IMR-90 (cell line): ENCODE results near the gene MYBPHL. TPM values are rescaled to one million over a fixed set of nuclear protein-coding genes. Genes with fewer than 3 reads are reported as not detected.
A peak's percentile ranks its signal among the peaks of the same experiment; 100 is the strongest.

Experiments used
- ATAC-seq: fragments of 200-7000 bp; cut with Tn5 transposase; 2 replicates; pipeline ENCODE4 v1.9.1; 2020; ENCODE audit warnings: low read depth, mild to moderate bottlenecking, moderate library complexity
- BruUV-seq: library from RNA; stranded (reverse); fragments of 400-500 nt; replicated peaks from 2 replicates; lab custom pipeline; 2021; lab: Mats Ljungman, UMichigan
- CTCF ChIA-PET: fragments of 300-600 bp; formaldehyde crosslinking; extraction: SDS; loops from one replicate; lab custom pipeline; 2021; ENCODE audit warnings: antibody characterized with exemption; lab: Yijun Ruan, JAX
- POLR2A ChIA-PET: fragments of 300-600 bp; sonication (Branson Sonifier 250); formaldehyde crosslinking; loops from one replicate; lab custom pipeline; 2022; ENCODE audit warnings: antibody characterized with exemption; ENCODE audit not compliant: unreplicated experiment; lab: Charles Lee
- DNase-seq: peaks from one replicate; pipeline ENCODE4 v3.0.0; 2013
- H2AFZ ChIP-seq: replicated peaks from 2 replicates; pipeline ENCODE3; 2013; ENCODE audit warnings: low read length, mild to moderate bottlenecking; ENCODE audit not compliant: poor library complexity
- H2AK5ac ChIP-seq: 2 replicates; pipeline ENCODE4 v1.6.1; 2013; ENCODE audit warnings: low read depth, low read length, inconsistent platforms
- H2AK9ac ChIP-seq: replicated peaks from 2 replicates; pipeline ENCODE3; 2013; ENCODE audit warnings: mild to moderate bottlenecking, low read depth, low read length, moderate library complexity; ENCODE audit not compliant: poor library complexity
- H2BK120ac ChIP-seq: 2 replicates; pipeline ENCODE4 v1.6.1; 2013; ENCODE audit warnings: low read depth, low read length, inconsistent platforms
- H2BK15ac ChIP-seq: 3 replicates; pipeline ENCODE4 v1.6.1; 2013; ENCODE audit warnings: low read depth, low read length, inconsistent platforms
- H2BK20ac ChIP-seq: 2 replicates; pipeline ENCODE4 v1.6.1; 2013; ENCODE audit warnings: low read depth, mild to moderate bottlenecking, inconsistent platforms, low read length, moderate library complexity
- H2BK5ac ChIP-seq: 2 replicates; pipeline ENCODE4 v1.6.1; 2013; ENCODE audit warnings: mild to moderate bottlenecking, low read depth, low read length, inconsistent platforms; ENCODE audit not compliant: poor library complexity, severe bottlenecking
- H3K14ac ChIP-seq: replicated peaks from 2 replicates; pipeline ENCODE4 v1.6.1; 2013; ENCODE audit warnings: low read depth, low read length, inconsistent platforms
- H3K18ac ChIP-seq: 2 replicates; pipeline ENCODE4 v1.6.1; 2013; ENCODE audit warnings: low read depth, low read length, control low read depth
- H3K23ac ChIP-seq: 2 replicates; pipeline ENCODE4 v1.6.1; 2013; ENCODE audit warnings: low read depth, low read length, inconsistent platforms
- H3K27ac ChIP-seq: 2 replicates; pipeline ENCODE4 v1.5.1; 2013; ENCODE audit warnings: mild to moderate bottlenecking, control low read depth, low read length; ENCODE audit not compliant: insufficient read depth
- H3K27me3 ChIP-seq: 2 replicates; pipeline ENCODE4 v1.6.1; 2013; ENCODE audit warnings: low read length; ENCODE audit not compliant: control insufficient read depth, insufficient read depth
- H3K36me3 ChIP-seq: 2 replicates; pipeline ENCODE4 v1.6.1; 2013; ENCODE audit warnings: low read length, mixed read lengths; ENCODE audit not compliant: control insufficient read depth, insufficient read depth
- H3K4ac ChIP-seq: 2 replicates; pipeline ENCODE4 v1.6.1; 2013; ENCODE audit warnings: low read depth, low read length, inconsistent platforms
- H3K4me1 ChIP-seq: 2 replicates; pipeline ENCODE4 v1.6.1; 2013; ENCODE audit warnings: low read length, mixed read lengths; ENCODE audit not compliant: control insufficient read depth, insufficient read depth
- H3K4me2 ChIP-seq: 2 replicates; pipeline ENCODE4 v1.6.1; 2013; ENCODE audit warnings: low read depth, mild to moderate bottlenecking, control low read depth, low read length, moderate library complexity
- H3K4me3 ChIP-seq: 2 replicates; pipeline ENCODE4 v1.5.1; 2013; ENCODE audit warnings: low read depth, mild to moderate bottlenecking, control low read depth, low read length, moderate library complexity; ENCODE audit not compliant: insufficient read depth
- H3K56ac ChIP-seq: 2 replicates; pipeline ENCODE4 v1.6.1; 2013; ENCODE audit warnings: low read length, inconsistent platforms; ENCODE audit not compliant: insufficient read depth; ENCODE audit errors: extremely low read depth
- H3K79me1 ChIP-seq, 2 experiments: 2 replicates each; pipeline ENCODE4 v1.6.1; 2013; ENCODE audit warnings: low read length in 2 of 2, inconsistent platforms in 1 of 2, low read depth in 1 of 2
- H3K9ac ChIP-seq: 2 replicates; pipeline ENCODE4 v1.6.1; 2013; ENCODE audit warnings: low read depth, low read length, control low read depth
- H3K9me1 ChIP-seq: 2 replicates; pipeline ENCODE4 v1.6.1; 2013; ENCODE audit warnings: low read length, inconsistent platforms; ENCODE audit not compliant: insufficient read depth
- H3K9me3 ChIP-seq: 2 replicates; pipeline ENCODE4 v1.6.1; 2013; ENCODE audit warnings: low read length; ENCODE audit not compliant: control insufficient read depth, insufficient read depth
- H4K20me1 ChIP-seq: 2 replicates; pipeline ENCODE4 v1.6.1; 2013; ENCODE audit warnings: low read length, inconsistent platforms; ENCODE audit not compliant: insufficient read depth
- H4K5ac ChIP-seq: 2 replicates; pipeline ENCODE4 v1.6.1; 2013; ENCODE audit warnings: mild to moderate bottlenecking, low read depth, low read length, control low read depth
- H4K8ac ChIP-seq, 2 experiments: 2 replicates each; pipeline ENCODE4 v1.6.1; 2013; ENCODE audit warnings: low read depth in 2 of 2, low read length in 2 of 2, control low read depth in 1 of 2, inconsistent platforms in 1 of 2
- H4K91ac ChIP-seq: 2 replicates; pipeline ENCODE4 v1.6.1; 2013; ENCODE audit warnings: low read depth, low read length, inconsistent platforms; ENCODE audit not compliant: insufficient read depth
- BHLHE40 ChIP-seq: fragments of 150-350 bp; IDR thresholded peaks from 2 replicates; pipeline ENCODE4 v1.6.1; 2016; ENCODE audit warnings: mild to moderate bottlenecking, low read depth, low read length
- CEBPB ChIP-seq: IDR thresholded peaks from 2 replicates; pipeline ENCODE4 v1.6.1; 2012; ENCODE audit warnings: low read depth, low read length, improper control_type of control experiment
- CHD1 ChIP-seq: IDR thresholded peaks from 2 replicates; pipeline ENCODE4 v1.6.1; 2012; ENCODE audit warnings: low read depth, low read length, improper control_type of control experiment
- CTCF ChIP-seq: conservative IDR thresholded peaks from 2 replicates; pipeline ENCODE4 v1.5.1; 2012; ENCODE audit warnings: mild to moderate bottlenecking, low read depth, low read length, improper control_type of control experiment
- ELK1 ChIP-seq: fragments of 150-350 bp; IDR thresholded peaks from 2 replicates; pipeline ENCODE4 v1.6.1; 2016; ENCODE audit warnings: low read depth, mild to moderate bottlenecking, low read length, moderate library complexity, borderline replicate concordance
- MAFK ChIP-seq: IDR thresholded peaks from 2 replicates; pipeline ENCODE4 v1.6.1; 2012; ENCODE audit warnings: low read depth, low read length, improper control_type of control experiment
- MAZ ChIP-seq: IDR thresholded peaks from 2 replicates; pipeline ENCODE4 v1.6.1; 2012; ENCODE audit warnings: low read depth, mild to moderate bottlenecking, low read length, improper control_type of control experiment, moderate library complexity, borderline replicate concordance
- MXI1 ChIP-seq: IDR thresholded peaks from 2 replicates; pipeline ENCODE4 v1.6.1; 2012; ENCODE audit warnings: low read depth, mild to moderate bottlenecking, low read length, moderate library complexity, borderline replicate concordance
- POLR2A ChIP-seq: IDR thresholded peaks from 2 replicates; pipeline ENCODE4 v1.6.1; 2012; ENCODE audit warnings: mild to moderate bottlenecking, low read depth, low read length
- RAD21 ChIP-seq: IDR thresholded peaks from 2 replicates; pipeline ENCODE4 v1.6.1; 2012; ENCODE audit warnings: low read length, improper control_type of control experiment
- RCOR1 ChIP-seq: IDR thresholded peaks from 2 replicates; pipeline ENCODE4 v1.6.1; 2012; ENCODE audit warnings: mild to moderate bottlenecking, low read length, improper control_type of control experiment; ENCODE audit not compliant: insufficient replicate concordance
- RFX5 ChIP-seq: IDR thresholded peaks from 2 replicates; pipeline ENCODE4 v1.8.0; 2012; ENCODE audit warnings: low read depth, mild to moderate bottlenecking, low read length, moderate library complexity
- SMC3 ChIP-seq: fragments of 150-350 bp; IDR thresholded peaks from 2 replicates; pipeline ENCODE4 v1.6.1; 2016; ENCODE audit warnings: low read depth, mild to moderate bottlenecking, antibody characterized with exemption, low read length, moderate library complexity
- USF2 ChIP-seq: fragments of 150-350 bp; IDR thresholded peaks from 2 replicates; pipeline ENCODE4 v1.6.1; 2017; ENCODE audit warnings: mild to moderate bottlenecking, antibody characterized with exemption, low read length, low read depth
- WGBS, 2 experiments: methylation state at CpG; one replicate each; pipeline versions ENCODE4 v1.1.5 to v1.1.7; 2013; ENCODE audit warnings: missing lambda C conversion rate in 2 of 2; ENCODE audit not compliant: insufficient read length in 1 of 2; ENCODE audit errors: extremely low coverage in 2 of 2; 5-methylcytosine and 5-hydroxymethylcytosine counted together
- dilution Hi-C: fragments of 300-500 bp; cut with HindIII; formaldehyde crosslinking; loops from one replicate; pipeline ENCODE4 v1.14.3; 2018; ENCODE audit warnings: low sequenced_read_pairs; ENCODE audit not compliant: unreplicated experiment
- in situ Hi-C: fragments of 300-500 bp; cut with MboI; formaldehyde crosslinking; loops from 3 replicates; pipeline ENCODE4 v1.14.3; 2019; ENCODE audit warnings: low sequenced_read_pairs, inconsistent platforms, mixed read lengths
- intact Hi-C: fragments of 100-400 bp; cut with micrococcal nuclease; formaldehyde crosslinking; loops from 2 replicates; pipeline ENCODE4 v1.10.0; 2022
- polyA plus RNA-seq, 3 experiments: library from polyadenylated mRNA; depleted of rRNA; stranded (reverse); fragments of >200 nt; gene quantifications; 2 replicates each; pipeline ENCODE4 v1.2.3, GENCODE V29; 2012; ENCODE audit warnings: low replicate concordance in 1 of 3
- total RNA-seq: library from RNA; depleted of rRNA; stranded (reverse); fragments of >200 nt; gene quantifications from 2 replicates; pipeline ENCODE4 v1.2.3, GENCODE V29; 2012

The MYBPHL gene
- total and polyA plus RNA-seq, 2 of the 4 experiments (the other 2 are of a cell fraction): 0.07 TPM; not detected in 1

GRCh38 chr1:109261578-109261977 is 45.2 kb downstream of the MYBPHL start:
- no peaks in the 10 kb centered on the region for H3K36me3 ChIP-seq
- no peak overlapping the region for H3K9ac ChIP-seq
- no peak overlapping the region for H3K56ac ChIP-seq
- no peaks in the 10 kb centered on the region; the same call in 1 of the 2 replicates for H3K9me1 ChIP-seq
- intact Hi-C loops (loop anchor here (5.0 kb wide), 1 partner anchor 271 kb away; no protein-coding TSS in a partner anchor), dilution Hi-C loops (no loop called here), in situ Hi-C loops (loop anchor here (10.0 kb wide), 1 partner anchor 273 kb away; the partner anchor contains the start of gene GPR61)
- H3K4me3 ChIP-seq: no peak overlapping the region
- no peak overlapping the region for H2AK5ac ChIP-seq
- H3K18ac ChIP-seq: no peak overlapping the region
- H3K27ac ChIP-seq: no peak overlapping the region
- H2BK5ac ChIP-seq: no peak overlapping the region
- H2BK15ac ChIP-seq: no peak overlapping the region
- peak overlapping the region; percentile 48 for H2AK9ac ChIP-seq
- no peak for DNase-seq
- POLR2A ChIA-PET: no interaction called here
- H4K91ac ChIP-seq: no peak overlapping the region
- no peak overlapping the region for H4K5ac ChIP-seq
- 100% methylated on average over 1 of the region's 6 CpGs; no CpG with 5 or more reads in 1 of the 2 experiments for WGBS, 2 experiments
- no peak overlapping the region for H2BK120ac ChIP-seq
- no TSS peak for BruUV-seq
- TF ChIP-seq POLR2A (no peak), SMC3 (no peak), CEBPB (no peak), RFX5 (no peak), MAZ (no peak), MXI1 (no peak), RCOR1 (no peak), CHD1 (no peak), CTCF (no peak), RAD21 (no peak), BHLHE40 (no peak), MAFK (no peak), USF2 (no peak), ELK1 (no peak)
- no peaks in the 10 kb centered on the region for H3K79me1 ChIP-seq
- H3K4me1 ChIP-seq: no peaks in the 10 kb centered on the region
- no peak overlapping the region for H4K8ac ChIP-seq
- no peak overlapping the region for H3K14ac ChIP-seq
- CTCF ChIA-PET: interaction anchor here (1.6 kb wide), 1 partner anchor 138 kb away, joined by 4 read pairs; no protein-coding TSS in a partner anchor
- H2AFZ ChIP-seq: no peak overlapping the region
- no peaks in the 10 kb centered on the region for H3K9me3 ChIP-seq
- H3K4me2 ChIP-seq: no peak overlapping the region
- no peak overlapping the region for H3K23ac ChIP-seq
- H4K20me1 ChIP-seq: no peaks in the 10 kb centered on the region
- no peak for ATAC-seq
- no peaks in the 10 kb centered on the region for H3K27me3 ChIP-seq
- H3K4ac ChIP-seq: no peak overlapping the region
- H2BK20ac ChIP-seq: no peak overlapping the region
